GM15510 (cell line): Measurements from ENCODE around the gene SLC5A1.

Experiments
- POLR2A ChIP-seq: IDR thresholded peaks from 3 replicates; pipeline ENCODE4 v1.6.1; 2011; ENCODE audit warnings: borderline replicate concordance; ENCODE audit not compliant: insufficient read length; ENCODE audit errors: extremely low read depth

SLC5A1 gene

GRCh38 chr22:32069579-32070372, 26.7 kb downstream of the SLC5A1 start:
- TF ChIP-seq POLR2A = no peak

GRCh38 chr22:32073262-32073661, 30.2 kb downstream of the SLC5A1 start:
- no peak for TF ChIP-seq POLR2A

- no peak for TF ChIP-seq POLR2A
Observed at GRCh38 chr22:32073823-32074380, 30.8 kb downstream of the SLC5A1 start.

GRCh38 chr22:32075997-32076760, 33.1 kb downstream of the SLC5A1 start:
- TF ChIP-seq POLR2A = no peak

- TF ChIP-seq POLR2A = no peak
Observed at GRCh38 chr22:32076761-32077084, 33.7 kb downstream of the SLC5A1 start.

GRCh38 chr22:32077151-32077550, 34.1 kb downstream of the SLC5A1 start:
- no peak for TF ChIP-seq POLR2A

- TF ChIP-seq POLR2A = no peak
Observed at GRCh38 chr22:32079130-32080089, 36.3 kb downstream of the SLC5A1 start.

- no peak for TF ChIP-seq POLR2A
Observed at GRCh38 chr22:32080904-32081303, 37.8 kb downstream of the SLC5A1 start.

GRCh38 chr22:32082331-32082730, 39.3 kb downstream of the SLC5A1 start:
- TF ChIP-seq POLR2A = no peak

- no peak for TF ChIP-seq POLR2A
Observed at GRCh38 chr22:32083000-32083399, 39.9 kb downstream of the SLC5A1 start.

- no peak for TF ChIP-seq POLR2A
Observed at GRCh38 chr22:32083814-32084213, 40.8 kb downstream of the SLC5A1 start.

GRCh38 chr22:32088084-32088483, 45.0 kb downstream of the SLC5A1 start:
- no peak for TF ChIP-seq POLR2A

- no peak for TF ChIP-seq POLR2A
Observed at GRCh38 chr22:32097018-32097417, 54.0 kb downstream of the SLC5A1 start.

- no peak for TF ChIP-seq POLR2A
Observed at GRCh38 chr22:32097881-32098499, 54.9 kb downstream of the SLC5A1 start.
